Peyer's patch (tissue), 4 donors: ENCODE measurements around the gene AKAP6. TPM values are rescaled to one million over a fixed set of nuclear protein-coding genes. Genes with fewer than 3 reads are reported as not detected.

Source experiments
- DNase-seq, 3 donors: peaks; one replicate each; pipeline ENCODE4 v3.0.0-alpha.2; 2017 to 2019
- H3K27ac ChIP-seq, 4 donors: fragments of 200-600 bp; sonication (generic); one replicate each; pipeline ENCODE4 v1.5.1; 2016 to 2019
- H3K27me3 ChIP-seq, 2 donors: fragments of 200-600 bp; sonication (generic); one replicate each; pipeline ENCODE4 v1.5.1; 2019
- H3K36me3 ChIP-seq, 3 donors: fragments of 200-600 bp; sonication (generic); one replicate each; pipeline ENCODE4 v1.5.1; 2016 to 2019
- H3K4me1 ChIP-seq, 4 donors: fragments of 200-600 bp; sonication (generic); one replicate each; pipeline ENCODE4 v1.5.1; 2016 to 2019
- H3K4me3 ChIP-seq, 4 donors: fragments of 200-600 bp; sonication (generic); 1 replicate in 3 of 4; 2 replicates in 1 of 4; pipeline ENCODE4 v1.5.1; 2016 to 2019; ENCODE audit warnings: mild to moderate bottlenecking in 1 of 4
- H3K9me3 ChIP-seq, 4 donors: fragments of 200-600 bp; sonication (generic); one replicate each; pipeline ENCODE4 v1.5.1; 2016 to 2019; ENCODE audit warnings: mild to moderate bottlenecking in 1 of 4
- CTCF ChIP-seq, 6 experiments: fragments of 450-650 bp in 4 of 6; fragments of 200-600 bp in 2 of 6; sonication (generic) in 1 of 6; IDR thresholded peaks; one replicate each; pipeline ENCODE4 v1.5.1; 2017 to 2019; ENCODE audit warnings: antibody characterized with exemption in 6 of 6, mild to moderate bottlenecking in 3 of 6, moderate library complexity in 1 of 6
- POLR2A ChIP-seq, 2 donors: fragments of 450-650 bp; IDR thresholded peaks; one replicate each; pipeline ENCODE4 v1.5.1; 2017; ENCODE audit warnings: antibody characterized with exemption in 2 of 2, mild to moderate bottlenecking in 2 of 2, moderate library complexity in 2 of 2
- total RNA-seq, 4 donors: library from RNA; depleted of rRNA; stranded (reverse); fragments of >200 nt; gene quantifications; one replicate each; pipeline ENCODE4 v1.1.0, GENCODE V29; 2016

AKAP6 gene
- total RNA-seq, 4 donors from 2014 or later, result 7.6 to 21.5 (median 12.2) TPM

GRCh38 chr14:32477396-32477795 is 148.3 kb downstream of the AKAP6 start:
- TF ChIP-seq POLR2A (IDR thresholded peaks at IDR 0.05) (no peak), CTCF (IDR thresholded peaks at IDR 0.05) (no peak)
- H3K36me3 ChIP-seq, result no peaks in the 10 kb centered on the region
- H3K4me1 ChIP-seq, result no peaks in the 10 kb centered on the region
- no peaks in the 10 kb centered on the region for H3K27me3 ChIP-seq
- no peak overlapping the region for H3K27ac ChIP-seq
- H3K9me3 ChIP-seq, result no peaks in the 10 kb centered on the region
- DNase-seq, result no peak
- H3K4me3 ChIP-seq, result no peak overlapping the region

- no peaks in the 10 kb centered on the region for H3K9me3 ChIP-seq
- DNase-seq, result no peak
- H3K27me3 ChIP-seq, result no peaks in the 10 kb centered on the region
- no peak overlapping the region for H3K4me3 ChIP-seq
- no peaks in the 10 kb centered on the region for H3K4me1 ChIP-seq
- H3K27ac ChIP-seq, result no peak overlapping the region
- TF ChIP-seq POLR2A (IDR thresholded peaks at IDR 0.05) (no peak), CTCF (IDR thresholded peaks at IDR 0.05) (no peak)
- H3K36me3 ChIP-seq, result no peaks in the 10 kb centered on the region
Measured at GRCh38 chr14:32478050-32478449, 149.0 kb downstream of the AKAP6 start.

GRCh38 chr14:32480337-32480736 is 151.2 kb downstream of the AKAP6 start:
- H3K36me3 ChIP-seq, result no peaks in the 10 kb centered on the region
- no peak overlapping the region for H3K27ac ChIP-seq
- no peak for DNase-seq
- H3K4me3 ChIP-seq, result no peak overlapping the region
- H3K27me3 ChIP-seq, result no peaks in the 10 kb centered on the region
- H3K4me1 ChIP-seq, result no peaks in the 10 kb centered on the region
- TF ChIP-seq CTCF (IDR thresholded peaks at IDR 0.05), result no peak
- no peak for TF ChIP-seq POLR2A (IDR thresholded peaks at IDR 0.05)
- no peaks in the 10 kb centered on the region for H3K9me3 ChIP-seq

GRCh38 chr14:32481707-32482106 is 152.6 kb downstream of the AKAP6 start:
- no peaks in the 10 kb centered on the region for H3K4me1 ChIP-seq
- H3K36me3 ChIP-seq, result no peaks in the 10 kb centered on the region
- H3K4me3 ChIP-seq, result no peak overlapping the region
- H3K9me3 ChIP-seq, result no peaks in the 10 kb centered on the region
- TF ChIP-seq POLR2A (IDR thresholded peaks at IDR 0.05) (no peak), CTCF (IDR thresholded peaks at IDR 0.05) (no peak)
- no peak for DNase-seq
- no peaks in the 10 kb centered on the region for H3K27me3 ChIP-seq
- no peak overlapping the region for H3K27ac ChIP-seq

GRCh38 chr14:32491416-32492016 is 162.4 kb downstream of the AKAP6 start:
- no peak for TF ChIP-seq CTCF (IDR thresholded peaks at IDR 0.05)
- TF ChIP-seq POLR2A (IDR thresholded peaks at IDR 0.05), result no peak
- H3K4me3 ChIP-seq, result no peak overlapping the region
- no peaks in the 10 kb centered on the region for H3K27me3 ChIP-seq
- no peak overlapping the region for H3K27ac ChIP-seq
- no peak for DNase-seq
- H3K36me3 ChIP-seq, result no peaks in the 10 kb centered on the region
- H3K9me3 ChIP-seq, result no peaks in the 10 kb centered on the region
- H3K4me1 ChIP-seq, result no peaks in the 10 kb centered on the region

GRCh38 chr14:32492457-32492856 is 163.4 kb downstream of the AKAP6 start:
- DNase-seq, result no peak
- Histone ChIP-seq H3K4me1 (no peaks in the 10 kb centered on the region), H3K27me3 (no peaks in the 10 kb centered on the region), H3K4me3 (no peak overlapping the region), H3K27ac (no peak overlapping the region), H3K9me3 (no peaks in the 10 kb centered on the region), H3K36me3 (no peaks in the 10 kb centered on the region)
- no peak for TF ChIP-seq CTCF (IDR thresholded peaks at IDR 0.05)
- no peak for TF ChIP-seq POLR2A (IDR thresholded peaks at IDR 0.05)
